HEK293 (cell line): ENCODE results near the gene UBE2G1.

ENCODE experiments used
- CTCF ChIA-PET: fragments of 350-600 bp; formaldehyde crosslinking; extraction: SDS; loops from one replicate; lab custom pipeline; 2021; ENCODE audit warnings: antibody characterized with exemption; lab: Yijun Ruan, JAX
- POLR2A ChIA-PET: fragments of 300-600 bp; formaldehyde crosslinking; extraction: SDS; loops from one replicate; lab custom pipeline; 2020; ENCODE audit warnings: antibody characterized with exemption, inconsistent platforms; lab: Yijun Ruan, JAX
- H3K27ac ChIP-seq: fragments of 200-500 bp; sonication (Bioruptor generic); 2 replicates; pipeline ENCODE4 v1.5.1; 2014; ENCODE audit warnings: low read depth, low read length, control low read depth, inconsistent platforms; ENCODE audit errors: extremely low read depth
- H3K36me3 ChIP-seq, 2 experiments: fragments of 200-500 bp in 1 of 2; sonication (Bioruptor generic) in 1 of 2; 1 replicate in 1 of 2; 2 replicates in 1 of 2; pipeline ENCODE4 v1.5.1; 2014 to 2017; ENCODE audit warnings: inconsistent platforms in 2 of 2, low read length in 2 of 2; ENCODE audit not compliant: control insufficient read depth in 2 of 2, insufficient read depth in 1 of 2
- H3K4me1 ChIP-seq: fragments of 200-500 bp; sonication (Bioruptor generic); 2 replicates; pipeline ENCODE4 v1.5.1; 2014; ENCODE audit warnings: mild to moderate bottlenecking, low read length, inconsistent platforms; ENCODE audit not compliant: control insufficient read depth, insufficient read depth
- H3K4me3 ChIP-seq: 2 replicates; pipeline ENCODE4 v1.5.1; 2011; ENCODE audit warnings: low read depth, mild to moderate bottlenecking, control low read depth, low read length, moderate library complexity
- H3K9me3 ChIP-seq: fragments of 200-500 bp; sonication (Bioruptor generic); 2 replicates; pipeline ENCODE4 v1.5.1; 2014; ENCODE audit warnings: low read depth, low read length, inconsistent platforms; ENCODE audit not compliant: control insufficient read depth, insufficient read depth
- BCL11B ChIP-seq: fragments of 450-650 bp; formaldehyde crosslinking; IDR thresholded peaks from 2 replicates; pipeline ENCODE4 v1.5.1; 2016; ENCODE audit warnings: low read depth, missing biosample characterization, missing genetic modification characterization
- MZF1 ChIP-seq: fragments of 450-650 bp; formaldehyde crosslinking; IDR thresholded peaks from 2 replicates; pipeline ENCODE4 v1.5.1; 2017; ENCODE audit warnings: missing biosample characterization, missing genetic modification characterization, borderline replicate concordance
- OSR2 ChIP-seq: fragments of 450-650 bp; formaldehyde crosslinking; IDR thresholded peaks from 2 replicates; pipeline ENCODE4 v1.5.1; 2016; ENCODE audit warnings: missing biosample characterization, missing genetic modification characterization
- REPIN1 ChIP-seq: fragments of 450-650 bp; formaldehyde crosslinking; IDR thresholded peaks from 2 replicates; pipeline ENCODE4 v1.5.1; 2017; ENCODE audit warnings: missing biosample characterization, missing genetic modification characterization, low read depth
- SP2 ChIP-seq: fragments of 450-650 bp; formaldehyde crosslinking; IDR thresholded peaks from 2 replicates; pipeline ENCODE4 v1.5.1; 2016; ENCODE audit warnings: missing biosample characterization, missing genetic modification characterization
- TCF7L2 ChIP-seq: IDR thresholded peaks from 2 replicates; pipeline ENCODE4 v1.6.1; 2011; ENCODE audit warnings: low read depth, mild to moderate bottlenecking, inconsistent platforms, low read length, moderate library complexity, borderline replicate concordance
- ZBTB21 ChIP-seq: fragments of 450-650 bp; formaldehyde crosslinking; IDR thresholded peaks from 2 replicates; pipeline ENCODE4 v1.5.1; 2017; ENCODE audit warnings: missing biosample characterization, missing genetic modification characterization
- ZNF121 ChIP-seq: fragments of 450-650 bp; formaldehyde crosslinking; IDR thresholded peaks from 2 replicates; pipeline ENCODE4 v1.5.1; 2016; ENCODE audit warnings: missing biosample characterization, missing genetic modification characterization
- ZNF335 ChIP-seq: fragments of 450-650 bp; formaldehyde crosslinking; conservative IDR thresholded peaks from 2 replicates; pipeline ENCODE4 v1.5.1; 2016; ENCODE audit warnings: missing biosample characterization, missing genetic modification characterization
- ZNF37A ChIP-seq: fragments of 450-650 bp; IDR thresholded peaks from 2 replicates; pipeline ENCODE4 v1.5.1; 2018; ENCODE audit warnings: missing biosample characterization, missing genetic modification characterization
- ZNF510 ChIP-seq: fragments of 450-650 bp; formaldehyde crosslinking; IDR thresholded peaks from 2 replicates; pipeline ENCODE4 v1.5.1; 2018; ENCODE audit warnings: mild to moderate bottlenecking, missing genetic modification characterization, missing biosample characterization; ENCODE audit not compliant: insufficient replicate concordance
- ZNF571 ChIP-seq: fragments of 450-650 bp; formaldehyde crosslinking; IDR thresholded peaks from 2 replicates; pipeline ENCODE4 v1.5.0; 2017; ENCODE audit warnings: missing biosample characterization, missing genetic modification characterization
- ZNF658 ChIP-seq: fragments of 450-650 bp; formaldehyde crosslinking; IDR thresholded peaks from 2 replicates; pipeline ENCODE4; 2016; ENCODE audit warnings: missing biosample characterization, missing genetic modification characterization
- ZNF664 ChIP-seq: fragments of 450-650 bp; formaldehyde crosslinking; IDR thresholded peaks from 2 replicates; pipeline ENCODE4 v1.5.1; 2016; ENCODE audit warnings: missing biosample characterization, missing genetic modification characterization
- ZNF776 ChIP-seq: fragments of 450-650 bp; formaldehyde crosslinking; IDR thresholded peaks from 2 replicates; pipeline ENCODE4 v1.5.0; 2017; ENCODE audit warnings: missing biosample characterization, missing genetic modification characterization, borderline replicate concordance
- ZNF792 ChIP-seq: fragments of 450-650 bp; formaldehyde crosslinking; IDR thresholded peaks from 2 replicates; pipeline ENCODE4 v1.5.1; 2016; ENCODE audit warnings: missing biosample characterization, missing genetic modification characterization
- TF ChIP-seq, protein P1 (sequence below): fragments of 450-650 bp; formaldehyde crosslinking; IDR thresholded peaks from 2 replicates; pipeline ENCODE4 v1.5.1; 2017; ENCODE audit warnings: missing biosample characterization, missing genetic modification characterization
- TF ChIP-seq, protein P2 (sequence below): fragments of 450-650 bp; formaldehyde crosslinking; IDR thresholded peaks from 2 replicates; pipeline ENCODE4 v1.5.1; 2016; ENCODE audit warnings: missing biosample characterization, missing genetic modification characterization
- TF ChIP-seq, protein P3 (sequence below): fragments of 450-650 bp; IDR thresholded peaks from 2 replicates; pipeline ENCODE4 v1.5.1; 2018; ENCODE audit warnings: missing biosample characterization, mild to moderate bottlenecking, missing genetic modification characterization
- TF ChIP-seq, protein P4 (sequence below): fragments of 450-650 bp; formaldehyde crosslinking; IDR thresholded peaks from 2 replicates; pipeline ENCODE4 v1.5.1; 2017; ENCODE audit warnings: missing biosample characterization, missing genetic modification characterization

The UBE2G1 gene

DNA sequence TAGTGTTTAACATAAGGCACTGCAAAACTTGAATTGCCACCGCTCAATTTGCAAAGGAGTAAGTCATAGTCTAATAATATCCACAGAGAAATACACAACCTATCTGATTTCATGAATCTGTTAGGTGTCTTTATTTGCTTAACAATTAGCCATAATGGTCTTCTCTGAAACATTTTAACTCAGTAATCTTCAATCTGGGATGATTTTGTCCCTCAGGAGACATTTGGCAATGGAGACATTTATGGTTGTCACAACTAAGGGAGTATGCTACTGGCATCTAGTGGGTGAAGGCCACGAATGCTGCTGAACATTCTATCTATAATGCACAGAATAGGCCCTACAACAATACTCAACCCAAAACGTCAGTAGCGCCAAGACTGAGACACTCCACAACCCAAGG, 4.3 kb downstream of the UBE2G1 start (continued):
- TF ChIP-seq SP2 (tag by site-specific recombination) (no peak), BCL11B (tag by site-specific recombination) (no peak)

DNA sequence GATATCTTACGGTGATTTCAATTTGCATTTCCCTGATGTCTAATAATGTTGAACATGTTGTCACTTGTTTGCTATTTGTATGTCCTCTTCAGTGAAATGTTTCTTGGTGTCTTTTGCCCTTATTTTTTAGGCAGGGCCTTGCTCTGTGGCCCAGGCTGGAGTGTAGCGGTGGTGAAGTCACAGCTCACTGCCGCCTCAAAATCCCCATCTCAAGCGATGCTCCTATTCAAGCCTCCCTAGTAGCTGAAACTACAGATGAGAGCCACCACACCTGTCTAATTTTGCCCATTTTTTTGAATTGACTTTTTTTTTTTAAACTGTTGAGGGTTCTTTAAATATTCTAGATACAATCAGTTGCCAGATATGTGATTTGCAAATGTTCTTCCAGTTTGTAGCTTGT, 8.3 kb downstream of the UBE2G1 start:
- H3K4me3 ChIP-seq: no peak overlapping the region
- no peaks in the 10 kb centered on the region for H3K9me3 ChIP-seq
- H3K27ac ChIP-seq: no peak overlapping the region
- CTCF ChIA-PET: no interaction called here
- POLR2A ChIA-PET: interaction anchor here (0.6 to 1.0 kb wide), 2 partner anchors 8 to 19 kb away, joined by 4 to 12 read pairs; partner anchors contain the start of gene UBE2G1
- peaks cover 0 to 4% of the 10 kb centered on the region in 2 experiments; a peak in 1 of 3 replicates for H3K36me3 ChIP-seq
- H3K4me1 ChIP-seq: peaks cover 28% of the 10 kb centered on the region
- TF ChIP-seq ZNF37A (tag by site-specific recombination): no peak
- TF ChIP-seq MZF1: peak; percentile 51; the same call in 1 of the 2 replicates
- TF ChIP-seq, all 188 proteins: peak for 1

DNA sequence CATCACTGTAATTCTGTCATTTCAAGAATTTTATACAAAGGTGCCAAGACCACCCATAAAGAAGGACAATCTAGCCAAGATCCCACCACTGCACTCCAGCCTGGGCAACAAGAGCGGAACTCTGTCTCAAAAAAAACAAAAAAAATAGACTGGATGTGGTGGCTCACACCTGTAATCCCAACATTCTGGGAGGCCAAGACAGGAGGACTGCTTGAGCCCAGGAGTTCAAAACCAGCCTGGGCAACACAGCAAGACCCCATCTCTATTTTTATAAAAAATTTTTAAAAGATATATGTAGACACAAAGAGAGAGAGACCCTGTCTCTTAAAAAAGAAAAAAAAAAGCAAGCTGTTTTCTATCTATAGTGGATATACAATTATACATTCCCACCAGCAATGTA, 8.8 kb downstream of the UBE2G1 start:
- Histone ChIP-seq H3K4me3 (no peak overlapping the region), H3K27ac (no peak overlapping the region), H3K36me3 (peaks cover 0 to 4% of the 10 kb centered on the region in 2 experiments; a peak in 1 of 3 replicates), H3K4me1 (peaks cover 28% of the 10 kb centered on the region), H3K9me3 (no peaks in the 10 kb centered on the region)
- POLR2A ChIA-PET: interaction anchor here (1.0 kb wide), 1 partner anchor 9 kb away, joined by 4 read pairs; the partner anchor contains the start of gene UBE2G1
- TF ChIP-seq ZNF121 (tag by site-specific recombination) (peak; percentile 70; the same call in 1 of the 2 replicates), ZNF776 (tag by site-specific recombination) (no peak), REPIN1 (tag by site-specific recombination) (no peak)
- CTCF ChIA-PET: no interaction called here

DNA sequence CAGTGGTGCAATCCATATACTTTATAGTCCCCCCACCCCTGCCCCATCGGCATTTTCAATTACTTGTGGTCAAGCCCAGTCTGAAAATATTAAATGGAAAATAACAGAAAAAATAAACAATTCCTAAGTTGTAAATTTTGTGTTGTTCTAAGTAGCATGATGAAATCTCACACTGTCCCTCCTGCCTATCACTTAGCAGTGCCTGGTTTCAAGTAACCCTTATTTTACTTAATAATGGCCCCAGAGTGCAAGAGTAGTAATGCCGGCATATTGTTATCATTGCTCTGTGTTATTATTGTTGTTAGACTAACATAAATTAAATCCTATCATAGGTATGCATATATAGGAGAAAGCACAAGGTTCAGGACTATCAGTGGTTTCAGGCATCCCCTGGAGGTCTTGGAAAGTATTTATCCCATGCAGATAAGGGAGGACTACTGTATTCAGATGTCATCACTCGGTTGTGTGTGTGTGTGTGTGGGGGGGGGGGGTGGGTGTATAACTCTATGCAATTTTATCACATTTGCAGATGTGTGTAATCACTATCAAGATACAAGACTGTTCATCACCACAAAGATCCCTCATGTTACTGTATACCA, 9.3 kb downstream of the UBE2G1 start:
- no peaks in the 10 kb centered on the region for H3K9me3 ChIP-seq
- ChIA-PET POLR2A (interaction anchor here (1.0 kb wide), 1 partner anchor 9 kb away, joined by 4 read pairs; the partner anchor contains the start of gene UBE2G1), CTCF (no interaction called here)
- no peak overlapping the region for H3K4me3 ChIP-seq
- peaks cover 0 to 4% of the 10 kb centered on the region in 2 experiments; a peak in 1 of 3 replicates for H3K36me3 ChIP-seq
- TF ChIP-seq, protein P1, sequence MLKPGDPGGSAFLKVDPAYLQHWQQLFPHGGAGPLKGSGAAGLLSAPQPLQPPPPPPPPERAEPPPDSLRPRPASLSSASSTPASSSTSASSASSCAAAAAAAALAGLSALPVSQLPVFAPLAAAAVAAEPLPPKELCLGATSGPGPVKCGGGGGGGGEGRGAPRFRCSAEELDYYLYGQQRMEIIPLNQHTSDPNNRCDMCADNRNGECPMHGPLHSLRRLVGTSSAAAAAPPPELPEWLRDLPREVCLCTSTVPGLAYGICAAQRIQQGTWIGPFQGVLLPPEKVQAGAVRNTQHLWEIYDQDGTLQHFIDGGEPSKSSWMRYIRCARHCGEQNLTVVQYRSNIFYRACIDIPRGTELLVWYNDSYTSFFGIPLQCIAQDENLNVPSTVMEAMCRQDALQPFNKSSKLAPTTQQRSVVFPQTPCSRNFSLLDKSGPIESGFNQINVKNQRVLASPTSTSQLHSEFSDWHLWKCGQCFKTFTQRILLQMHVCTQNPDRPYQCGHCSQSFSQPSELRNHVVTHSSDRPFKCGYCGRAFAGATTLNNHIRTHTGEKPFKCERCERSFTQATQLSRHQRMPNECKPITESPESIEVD (tag by site-specific recombination): peak; percentile 70
- 0 out of 2 replicates have a peak, but pooled peaks have one; percentile 19 for TF ChIP-seq ZNF664 (tag by site-specific recombination)
- TF ChIP-seq TCF7L2: no peak
- TF ChIP-seq ZNF335 (tag by site-specific recombination): peak; percentile 48
- no peak for TF ChIP-seq ZNF658 (tag by site-specific recombination)
- TF ChIP-seq, protein P2, sequence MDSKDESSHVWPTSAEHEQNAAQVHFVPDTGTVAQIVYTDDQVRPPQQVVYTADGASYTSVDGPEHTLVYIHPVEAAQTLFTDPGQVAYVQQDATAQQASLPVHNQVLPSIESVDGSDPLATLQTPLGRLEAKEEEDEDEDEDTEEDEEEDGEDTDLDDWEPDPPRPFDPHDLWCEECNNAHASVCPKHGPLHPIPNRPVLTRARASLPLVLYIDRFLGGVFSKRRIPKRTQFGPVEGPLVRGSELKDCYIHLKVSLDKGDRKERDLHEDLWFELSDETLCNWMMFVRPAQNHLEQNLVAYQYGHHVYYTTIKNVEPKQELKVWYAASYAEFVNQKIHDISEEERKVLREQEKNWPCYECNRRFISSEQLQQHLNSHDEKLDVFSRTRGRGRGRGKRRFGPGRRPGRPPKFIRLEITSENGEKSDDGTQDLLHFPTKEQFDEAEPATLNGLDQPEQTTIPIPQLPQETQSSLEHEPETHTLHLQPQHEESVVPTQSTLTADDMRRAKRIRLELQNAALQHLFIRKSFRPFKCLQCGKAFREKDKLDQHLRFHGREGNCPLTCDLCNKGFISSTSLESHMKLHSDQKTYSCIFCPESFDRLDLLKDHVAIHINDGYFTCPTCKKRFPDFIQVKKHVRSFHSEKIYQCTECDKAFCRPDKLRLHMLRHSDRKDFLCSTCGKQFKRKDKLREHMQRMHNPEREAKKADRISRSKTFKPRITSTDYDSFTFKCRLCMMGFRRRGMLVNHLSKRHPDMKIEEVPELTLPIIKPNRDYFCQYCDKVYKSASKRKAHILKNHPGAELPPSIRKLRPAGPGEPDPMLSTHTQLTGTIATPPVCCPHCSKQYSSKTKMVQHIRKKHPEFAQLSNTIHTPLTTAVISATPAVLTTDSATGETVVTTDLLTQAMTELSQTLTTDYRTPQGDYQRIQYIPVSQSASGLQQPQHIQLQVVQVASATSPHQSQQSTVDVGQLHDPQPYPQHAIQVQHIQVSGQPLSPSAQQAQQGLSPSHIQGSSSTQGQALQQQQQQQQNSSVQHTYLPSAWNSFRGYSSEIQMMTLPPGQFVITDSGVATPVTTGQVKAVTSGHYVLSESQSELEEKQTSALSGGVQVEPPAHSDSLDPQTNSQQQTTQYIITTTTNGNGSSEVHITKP: peak; percentile 57
- no peak for TF ChIP-seq ZNF792 (tag by site-specific recombination)
- TF ChIP-seq, protein P3, sequence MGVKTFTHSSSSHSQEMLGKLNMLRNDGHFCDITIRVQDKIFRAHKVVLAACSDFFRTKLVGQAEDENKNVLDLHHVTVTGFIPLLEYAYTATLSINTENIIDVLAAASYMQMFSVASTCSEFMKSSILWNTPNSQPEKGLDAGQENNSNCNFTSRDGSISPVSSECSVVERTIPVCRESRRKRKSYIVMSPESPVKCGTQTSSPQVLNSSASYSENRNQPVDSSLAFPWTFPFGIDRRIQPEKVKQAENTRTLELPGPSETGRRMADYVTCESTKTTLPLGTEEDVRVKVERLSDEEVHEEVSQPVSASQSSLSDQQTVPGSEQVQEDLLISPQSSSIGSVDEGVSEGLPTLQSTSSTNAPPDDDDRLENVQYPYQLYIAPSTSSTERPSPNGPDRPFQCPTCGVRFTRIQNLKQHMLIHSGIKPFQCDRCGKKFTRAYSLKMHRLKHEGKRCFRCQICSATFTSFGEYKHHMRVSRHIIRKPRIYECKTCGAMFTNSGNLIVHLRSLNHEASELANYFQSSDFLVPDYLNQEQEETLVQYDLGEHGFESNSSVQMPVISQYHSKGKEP: no peak
- TF ChIP-seq, protein P4, sequence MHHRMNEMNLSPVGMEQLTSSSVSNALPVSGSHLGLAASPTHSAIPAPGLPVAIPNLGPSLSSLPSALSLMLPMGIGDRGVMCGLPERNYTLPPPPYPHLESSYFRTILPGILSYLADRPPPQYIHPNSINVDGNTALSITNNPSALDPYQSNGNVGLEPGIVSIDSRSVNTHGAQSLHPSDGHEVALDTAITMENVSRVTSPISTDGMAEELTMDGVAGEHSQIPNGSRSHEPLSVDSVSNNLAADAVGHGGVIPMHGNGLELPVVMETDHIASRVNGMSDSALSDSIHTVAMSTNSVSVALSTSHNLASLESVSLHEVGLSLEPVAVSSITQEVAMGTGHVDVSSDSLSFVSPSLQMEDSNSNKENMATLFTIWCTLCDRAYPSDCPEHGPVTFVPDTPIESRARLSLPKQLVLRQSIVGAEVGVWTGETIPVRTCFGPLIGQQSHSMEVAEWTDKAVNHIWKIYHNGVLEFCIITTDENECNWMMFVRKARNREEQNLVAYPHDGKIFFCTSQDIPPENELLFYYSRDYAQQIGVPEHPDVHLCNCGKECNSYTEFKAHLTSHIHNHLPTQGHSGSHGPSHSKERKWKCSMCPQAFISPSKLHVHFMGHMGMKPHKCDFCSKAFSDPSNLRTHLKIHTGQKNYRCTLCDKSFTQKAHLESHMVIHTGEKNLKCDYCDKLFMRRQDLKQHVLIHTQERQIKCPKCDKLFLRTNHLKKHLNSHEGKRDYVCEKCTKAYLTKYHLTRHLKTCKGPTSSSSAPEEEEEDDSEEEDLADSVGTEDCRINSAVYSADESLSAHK (tag by site-specific recombination): peak; percentile 92
- TF ChIP-seq ZNF571: no peak
- no peak for TF ChIP-seq ZNF510 (tag by site-specific recombination)
- peak; percentile 32; the same call in 1 of the 2 replicates for TF ChIP-seq OSR2 (tag by site-specific recombination)
- TF ChIP-seq ZBTB21: no peak
- H3K27ac ChIP-seq: no peak overlapping the region; the same call in 1 of the 2 replicates
- H3K4me1 ChIP-seq: peaks cover 28% of the 10 kb centered on the region
